Measurements from ENCODE around the gene HNRNPAB.
"Not testable (repeated sequence)": the region's sequence is repeated elsewhere in the genome, so short reads cannot be mapped to it uniquely, and the experiment has no call there.

Gene HNRNPAB

DNA sequence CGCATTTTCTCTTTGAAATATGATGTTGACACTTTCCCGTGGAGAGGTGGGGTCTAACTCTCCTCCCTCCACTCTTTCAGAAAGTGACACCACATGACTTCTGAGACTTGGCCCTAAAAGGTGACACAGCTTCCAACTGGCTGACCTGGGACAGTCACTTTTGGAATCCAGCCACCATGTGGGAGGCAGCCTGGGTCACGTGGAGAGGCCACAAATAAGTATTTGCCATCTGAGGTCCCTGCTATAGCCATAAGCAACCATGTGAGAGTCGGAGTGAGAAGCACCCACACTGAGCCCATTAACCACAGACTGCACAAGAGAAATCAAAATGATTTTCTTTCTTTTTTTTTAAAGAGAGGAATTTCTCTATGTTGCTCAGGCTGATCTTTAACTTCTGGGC is 32.3 kb downstream of the HNRNPAB start:
- TF ChIP-seq, protein P1, sequence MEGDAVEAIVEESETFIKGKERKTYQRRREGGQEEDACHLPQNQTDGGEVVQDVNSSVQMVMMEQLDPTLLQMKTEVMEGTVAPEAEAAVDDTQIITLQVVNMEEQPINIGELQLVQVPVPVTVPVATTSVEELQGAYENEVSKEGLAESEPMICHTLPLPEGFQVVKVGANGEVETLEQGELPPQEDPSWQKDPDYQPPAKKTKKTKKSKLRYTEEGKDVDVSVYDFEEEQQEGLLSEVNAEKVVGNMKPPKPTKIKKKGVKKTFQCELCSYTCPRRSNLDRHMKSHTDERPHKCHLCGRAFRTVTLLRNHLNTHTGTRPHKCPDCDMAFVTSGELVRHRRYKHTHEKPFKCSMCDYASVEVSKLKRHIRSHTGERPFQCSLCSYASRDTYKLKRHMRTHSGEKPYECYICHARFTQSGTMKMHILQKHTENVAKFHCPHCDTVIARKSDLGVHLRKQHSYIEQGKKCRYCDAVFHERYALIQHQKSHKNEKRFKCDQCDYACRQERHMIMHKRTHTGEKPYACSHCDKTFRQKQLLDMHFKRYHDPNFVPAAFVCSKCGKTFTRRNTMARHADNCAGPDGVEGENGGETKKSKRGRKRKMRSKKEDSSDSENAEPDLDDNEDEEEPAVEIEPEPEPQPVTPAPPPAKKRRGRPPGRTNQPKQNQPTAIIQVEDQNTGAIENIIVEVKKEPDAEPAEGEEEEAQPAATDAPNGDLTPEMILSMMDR (IDR thresholded peaks at IDR 0.05; ENCODE audit: control insufficient read depth, insufficient read depth, low read depth, low read length, missing control alignments): no peak
- H3K4me3 ChIP-seq (ENCODE audit: control insufficient read depth, low read depth, low read length): no peak overlapping the region
- DNase-seq (ENCODE audit: low read depth): no peak

- DNase-seq (ENCODE audit: low read depth): no peak
These were observed 33.3 kb downstream of the HNRNPAB start for GRCh38 chr5:178237431-178238312.

GRCh38 chr5:178238313-178238635 is 33.9 kb downstream of the HNRNPAB start:
- TF ChIP-seq, protein P1 (IDR thresholded peaks at IDR 0.05; ENCODE audit: control insufficient read depth, insufficient read depth, low read depth, low read length, missing control alignments): no peak
- H3K4me3 ChIP-seq (ENCODE audit: control insufficient read depth, low read depth, low read length): no peak overlapping the region
- no peak for DNase-seq (ENCODE audit: low read depth)

More at GRCh38 chr5:178237431-178238312, 33.3 kb downstream of the HNRNPAB start:
- TF ChIP-seq, protein P1 (IDR thresholded peaks at IDR 0.05; ENCODE audit: control insufficient read depth, insufficient read depth, low read depth, low read length, missing control alignments): no peak
- H3K4me3 ChIP-seq (ENCODE audit: control insufficient read depth, low read depth, low read length): no peak overlapping the region

DNA sequence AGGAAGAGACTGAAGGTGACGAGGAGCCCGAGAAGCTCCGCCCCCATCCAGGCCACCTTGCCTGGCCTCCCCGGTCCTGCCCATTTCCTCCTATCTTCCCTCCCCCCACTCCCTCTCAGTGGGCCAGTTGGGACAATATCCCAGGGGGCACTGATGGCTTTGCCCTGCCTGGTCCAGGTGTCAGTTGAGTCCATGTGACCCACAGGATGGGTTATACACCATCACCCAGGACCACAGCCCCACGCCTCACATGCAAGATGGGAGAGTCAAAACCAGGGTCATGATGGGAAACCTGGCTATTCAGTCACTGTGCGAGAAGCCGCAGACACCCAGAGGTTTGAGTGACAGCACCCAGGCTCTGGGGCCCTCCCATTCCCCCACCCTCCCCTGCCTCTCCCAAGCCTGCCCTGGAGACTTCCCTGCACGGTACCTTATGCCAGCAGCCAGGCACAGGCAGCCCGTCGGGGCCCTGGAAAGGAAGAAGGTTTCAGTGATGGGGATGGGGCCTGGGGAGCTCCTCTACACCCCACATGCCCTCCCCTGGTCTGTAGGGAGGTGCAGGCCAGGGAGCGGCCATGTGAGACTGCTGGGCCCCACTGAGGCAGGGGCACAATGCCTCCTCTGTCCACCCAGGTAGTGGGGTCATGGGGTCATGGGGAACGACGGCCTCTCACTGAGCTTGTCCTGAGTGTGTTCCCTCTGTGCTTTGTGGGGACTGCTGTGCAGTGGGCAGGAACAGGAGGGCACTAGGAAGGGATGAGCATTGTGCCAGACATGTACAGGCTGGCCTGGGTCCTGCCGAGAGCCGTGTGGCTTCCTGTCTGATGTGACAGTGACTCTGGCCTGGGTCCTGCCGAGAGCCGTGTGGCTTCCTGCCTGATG is 34.6 kb downstream of the HNRNPAB start:
- H3K4me3 ChIP-seq (ENCODE audit: control insufficient read depth, low read depth, low read length): no peak overlapping the region
- no peak for DNase-seq (ENCODE audit: low read depth)
- TF ChIP-seq, protein P1 (IDR thresholded peaks at IDR 0.05; ENCODE audit: control insufficient read depth, insufficient read depth, low read depth, low read length, missing control alignments): no peak

- DNase-seq (ENCODE audit: low read depth); H3K4me3 ChIP-seq (ENCODE audit: control insufficient read depth, low read depth, low read length): not testable (repeated sequence)
These were observed 35.4 kb downstream of the HNRNPAB start for GRCh38 chr5:178239626-178240301.

DNA sequence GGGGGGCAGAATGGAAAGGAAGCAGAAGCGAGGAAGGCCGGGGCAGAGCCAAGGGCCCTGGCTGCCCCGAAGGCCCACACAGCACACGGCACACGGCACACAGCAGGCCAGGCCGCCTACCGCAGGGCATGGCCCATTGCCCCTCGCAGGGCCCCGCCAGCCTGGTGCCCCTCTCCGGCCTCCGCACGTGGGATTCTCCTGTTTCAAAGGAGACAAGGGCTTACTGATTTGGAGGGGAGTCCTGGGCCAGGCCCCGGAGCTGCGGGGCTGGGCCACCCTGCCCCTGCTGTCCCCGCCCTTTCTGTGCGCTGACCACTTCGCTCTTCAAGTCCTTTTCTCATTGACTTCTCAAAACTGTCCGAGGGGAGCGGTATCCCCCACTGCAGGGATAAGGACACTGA is 36.0 kb downstream of the HNRNPAB start:
- H3K4me3 ChIP-seq (ENCODE audit: control insufficient read depth, low read depth, low read length): no peak overlapping the region
- DNase-seq (ENCODE audit: low read depth): no peak
- TF ChIP-seq, protein P1 (IDR thresholded peaks at IDR 0.05; ENCODE audit: control insufficient read depth, insufficient read depth, low read depth, low read length, missing control alignments): no peak
